ENCODE data around the gene HSPD1. TPM values are rescaled to one million over a fixed set of nuclear protein-coding genes. Genes with fewer than 3 reads are reported as not detected.

HSPD1 gene
- total RNA-seq, 1 donor from 2014 or later = 329 TPM

- H3K36me3 ChIP-seq (ENCODE audit: insufficient read depth, low read length) = peaks cover 13% of the 10 kb centered on the region
- FAIRE-seq (no peak), DNase-seq (ENCODE audit: low read depth) (no peak)
- Mint-ChIP-seq H3K4me3 (ENCODE audit: unreplicated experiment) (no peak overlapping the region), H3K27me3 (ENCODE audit: low read depth, unreplicated experiment) (no peaks in the 10 kb centered on the region), H3K4me1 (ENCODE audit: low read depth, unreplicated experiment) (peaks cover 16% of the 10 kb centered on the region), H3K27ac (ENCODE audit: unreplicated experiment) (no peak overlapping the region), H3K36me3 (ENCODE audit: low read depth, unreplicated experiment) (no peaks in the 10 kb centered on the region), H3K9me3 (ENCODE audit: unreplicated experiment) (no peaks in the 10 kb centered on the region)
- no peak overlapping the region for H3K4me2 ChIP-seq (ENCODE audit: low read length)
- no peak overlapping the region for H3K27ac ChIP-seq (ENCODE audit: low read depth, low read length)
- H3K79me2 ChIP-seq (ENCODE audit: insufficient read depth, low read length) = peaks cover 67% of the 10 kb centered on the region
- H3K4me3 ChIP-seq (ENCODE audit: insufficient read depth, low read depth, low read length) = no peak overlapping the region
- no peaks in the 10 kb centered on the region for H3K27me3 ChIP-seq (ENCODE audit: insufficient read depth, low read length)
- H3K4me1 ChIP-seq (ENCODE audit: insufficient read depth, low read length) = no peaks in the 10 kb centered on the region
- no peak overlapping the region for H3K9ac ChIP-seq (ENCODE audit: low read length)
- H4K20me1 ChIP-seq (ENCODE audit: insufficient read depth, low read length) = peaks cover 66% of the 10 kb centered on the region
- H3K9me3 ChIP-seq (ENCODE audit: insufficient read depth, low read depth, low read length) = no peaks in the 10 kb centered on the region
- H2AFZ ChIP-seq (ENCODE audit: low read depth, low read length) = no peak overlapping the region
- TF ChIP-seq EZH2 (IDR thresholded peaks at IDR 0.05; ENCODE audit: insufficient read depth, low read length) = no peak
- TF ChIP-seq, protein P1, sequence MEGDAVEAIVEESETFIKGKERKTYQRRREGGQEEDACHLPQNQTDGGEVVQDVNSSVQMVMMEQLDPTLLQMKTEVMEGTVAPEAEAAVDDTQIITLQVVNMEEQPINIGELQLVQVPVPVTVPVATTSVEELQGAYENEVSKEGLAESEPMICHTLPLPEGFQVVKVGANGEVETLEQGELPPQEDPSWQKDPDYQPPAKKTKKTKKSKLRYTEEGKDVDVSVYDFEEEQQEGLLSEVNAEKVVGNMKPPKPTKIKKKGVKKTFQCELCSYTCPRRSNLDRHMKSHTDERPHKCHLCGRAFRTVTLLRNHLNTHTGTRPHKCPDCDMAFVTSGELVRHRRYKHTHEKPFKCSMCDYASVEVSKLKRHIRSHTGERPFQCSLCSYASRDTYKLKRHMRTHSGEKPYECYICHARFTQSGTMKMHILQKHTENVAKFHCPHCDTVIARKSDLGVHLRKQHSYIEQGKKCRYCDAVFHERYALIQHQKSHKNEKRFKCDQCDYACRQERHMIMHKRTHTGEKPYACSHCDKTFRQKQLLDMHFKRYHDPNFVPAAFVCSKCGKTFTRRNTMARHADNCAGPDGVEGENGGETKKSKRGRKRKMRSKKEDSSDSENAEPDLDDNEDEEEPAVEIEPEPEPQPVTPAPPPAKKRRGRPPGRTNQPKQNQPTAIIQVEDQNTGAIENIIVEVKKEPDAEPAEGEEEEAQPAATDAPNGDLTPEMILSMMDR (IDR thresholded peaks at IDR 0.05; ENCODE audit: insufficient read depth, low read depth, low read length) = no peak
Measured at GRCh38 chr2:197460649-197461048, 39.0 kb downstream of the HSPD1 start.

DNA sequence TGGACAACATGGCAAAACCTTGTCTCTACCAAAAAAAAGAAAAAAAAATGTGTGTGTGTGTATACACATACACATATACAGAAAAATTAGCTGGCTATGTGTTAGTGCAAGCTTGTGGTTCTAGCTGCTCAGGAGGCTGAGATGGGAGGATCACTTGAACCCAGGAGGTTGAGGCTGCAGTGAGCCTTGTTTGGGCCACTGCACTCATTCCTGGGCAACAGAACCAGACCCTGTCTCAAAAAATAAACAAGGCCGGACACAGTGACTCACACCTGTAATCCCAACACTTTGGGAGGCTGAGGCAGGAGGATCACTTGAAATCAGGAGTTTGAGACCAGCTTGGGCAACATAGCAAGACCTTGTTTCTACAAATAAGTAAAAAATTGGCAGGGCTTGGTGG, 44.2 kb downstream of the HSPD1 start:
- H3K27ac Mint-ChIP-seq (ENCODE audit: unreplicated experiment) = peak overlapping the region; percentile 18
- peak overlapping the region; percentile 85 for H3K4me2 ChIP-seq (ENCODE audit: low read length)

GRCh38 chr2:197454923-197455322, 44.7 kb downstream of the HSPD1 start:
- peak overlapping the region; percentile 100 for H3K27ac ChIP-seq (ENCODE audit: low read depth, low read length)
- peaks cover 15% of the 10 kb centered on the region for H3K4me1 ChIP-seq (ENCODE audit: insufficient read depth, low read length)
- no peak for FAIRE-seq
- Mint-ChIP-seq H3K4me1 (ENCODE audit: low read depth, unreplicated experiment) (peaks cover 14% of the 10 kb centered on the region), H3K36me3 (ENCODE audit: low read depth, unreplicated experiment) (no peaks in the 10 kb centered on the region), H3K27me3 (ENCODE audit: low read depth, unreplicated experiment) (no peaks in the 10 kb centered on the region), H3K4me3 (ENCODE audit: unreplicated experiment) (peak overlapping the region; percentile 98), H3K9me3 (ENCODE audit: unreplicated experiment) (no peaks in the 10 kb centered on the region), H3K27ac (ENCODE audit: unreplicated experiment) (peak overlapping the region; percentile 100)
- H3K27me3 ChIP-seq (ENCODE audit: insufficient read depth, low read length) = no peaks in the 10 kb centered on the region
- H2AFZ ChIP-seq (ENCODE audit: low read depth, low read length) = no peak overlapping the region
- no peak for DNase-seq (ENCODE audit: low read depth)
- H3K9ac ChIP-seq (ENCODE audit: low read length) = peak overlapping the region; percentile 100
- H3K36me3 ChIP-seq (ENCODE audit: insufficient read depth, low read length) = no peaks in the 10 kb centered on the region
- no peaks in the 10 kb centered on the region for H3K9me3 ChIP-seq (ENCODE audit: insufficient read depth, low read depth, low read length)
- H3K4me3 ChIP-seq (ENCODE audit: insufficient read depth, low read depth, low read length) = peak overlapping the region; percentile 97
- peak overlapping the region; percentile 85 for H3K4me2 ChIP-seq (ENCODE audit: low read length)
- peaks cover 62% of the 10 kb centered on the region for H3K79me2 ChIP-seq (ENCODE audit: insufficient read depth, low read length)
- TF ChIP-seq, protein P1 (IDR thresholded peaks at IDR 0.05; ENCODE audit: insufficient read depth, low read depth, low read length) = no peak
- no peak for TF ChIP-seq EZH2 (IDR thresholded peaks at IDR 0.05; ENCODE audit: insufficient read depth, low read length)
- H4K20me1 ChIP-seq (ENCODE audit: insufficient read depth, low read length) = peaks cover 54% of the 10 kb centered on the region

More for the DNA sequence above, 44.2 kb downstream of the HSPD1 start:
- Histone ChIP-seq H3K4me1 (ENCODE audit: insufficient read depth, low read length) (peaks cover 15% of the 10 kb centered on the region), H3K9me3 (ENCODE audit: insufficient read depth, low read depth, low read length) (no peaks in the 10 kb centered on the region), H4K20me1 (ENCODE audit: insufficient read depth, low read length) (peaks cover 58% of the 10 kb centered on the region), H3K9ac (ENCODE audit: low read length) (peak overlapping the region; percentile 1), H3K4me3 (ENCODE audit: insufficient read depth, low read depth, low read length) (no peak overlapping the region), H3K79me2 (ENCODE audit: insufficient read depth, low read length) (peaks cover 67% of the 10 kb centered on the region), H3K27me3 (ENCODE audit: insufficient read depth, low read length) (no peaks in the 10 kb centered on the region), H2AFZ (ENCODE audit: low read depth, low read length) (no peak overlapping the region), H3K27ac (ENCODE audit: low read depth, low read length) (no peak overlapping the region), H3K36me3 (ENCODE audit: insufficient read depth, low read length) (peaks cover under 1% of the 10 kb centered on the region)
- TF ChIP-seq, protein P1 (IDR thresholded peaks at IDR 0.05; ENCODE audit: insufficient read depth, low read depth, low read length) = no peak
- no peak for TF ChIP-seq EZH2 (IDR thresholded peaks at IDR 0.05; ENCODE audit: insufficient read depth, low read length)
- H3K4me3 Mint-ChIP-seq (ENCODE audit: unreplicated experiment) = peak overlapping the region; percentile 98
- no peaks in the 10 kb centered on the region for H3K36me3 Mint-ChIP-seq (ENCODE audit: low read depth, unreplicated experiment)
- H3K9me3 Mint-ChIP-seq (ENCODE audit: unreplicated experiment) = no peaks in the 10 kb centered on the region
- H3K4me1 Mint-ChIP-seq (ENCODE audit: low read depth, unreplicated experiment) = peaks cover 14% of the 10 kb centered on the region
- no peaks in the 10 kb centered on the region for H3K27me3 Mint-ChIP-seq (ENCODE audit: low read depth, unreplicated experiment)
- no peak for DNase-seq (ENCODE audit: low read depth)
- FAIRE-seq = no peak

Measured in astrocyte (in vitro differentiated cells and primary cell).